PC-3 (cell line): ENCODE data around the gene FAM209B.

ENCODE experiments used
- EZH2 ChIP-seq: fragments of 300-600 bp; sonication (generic); IDR thresholded peaks from one replicate; pipeline ENCODE4 v1.6.1; 2017; ENCODE audit warnings: antibody characterized with exemption, mild to moderate bottlenecking, low read length; ENCODE audit not compliant: unreplicated experiment
- TF ChIP-seq, protein P1 (sequence below): fragments of 300-600 bp; sonication (generic); conservative IDR thresholded peaks from 2 replicates; pipeline ENCODE4 v1.5.1; 2017; ENCODE audit warnings: antibody characterized with exemption, low read depth, mild to moderate bottlenecking, low read length

- TF ChIP-seq, protein P1, sequence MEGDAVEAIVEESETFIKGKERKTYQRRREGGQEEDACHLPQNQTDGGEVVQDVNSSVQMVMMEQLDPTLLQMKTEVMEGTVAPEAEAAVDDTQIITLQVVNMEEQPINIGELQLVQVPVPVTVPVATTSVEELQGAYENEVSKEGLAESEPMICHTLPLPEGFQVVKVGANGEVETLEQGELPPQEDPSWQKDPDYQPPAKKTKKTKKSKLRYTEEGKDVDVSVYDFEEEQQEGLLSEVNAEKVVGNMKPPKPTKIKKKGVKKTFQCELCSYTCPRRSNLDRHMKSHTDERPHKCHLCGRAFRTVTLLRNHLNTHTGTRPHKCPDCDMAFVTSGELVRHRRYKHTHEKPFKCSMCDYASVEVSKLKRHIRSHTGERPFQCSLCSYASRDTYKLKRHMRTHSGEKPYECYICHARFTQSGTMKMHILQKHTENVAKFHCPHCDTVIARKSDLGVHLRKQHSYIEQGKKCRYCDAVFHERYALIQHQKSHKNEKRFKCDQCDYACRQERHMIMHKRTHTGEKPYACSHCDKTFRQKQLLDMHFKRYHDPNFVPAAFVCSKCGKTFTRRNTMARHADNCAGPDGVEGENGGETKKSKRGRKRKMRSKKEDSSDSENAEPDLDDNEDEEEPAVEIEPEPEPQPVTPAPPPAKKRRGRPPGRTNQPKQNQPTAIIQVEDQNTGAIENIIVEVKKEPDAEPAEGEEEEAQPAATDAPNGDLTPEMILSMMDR, result no peak
- no peak for TF ChIP-seq EZH2
Observed at GRCh38 chr20:56558968-56559367, 25.9 kb downstream of the FAM209B start.
